PC-3 (cell line): Measurements from ENCODE around the gene C5orf58. TPM values are rescaled to one million over a fixed set of nuclear protein-coding genes. Genes with fewer than 3 reads are reported as not detected.

Source experiments
- ATAC-seq: fragments of 200-7000 bp; cut with Tn5 transposase; 2 replicates; pipeline ENCODE4 v1.9.1; 2020; ENCODE audit warnings: mild to moderate bottlenecking, moderate library complexity
- BruUV-seq: library from RNA; stranded (reverse); fragments of 400-500 nt; replicated peaks from 2 replicates; lab custom pipeline; 2021; lab: Mats Ljungman, UMichigan
- CTCF ChIA-PET: fragments of 300-600 bp; sonication (Branson Sonifier 250); formaldehyde crosslinking; loops from one replicate; lab custom pipeline; 2022; ENCODE audit warnings: antibody characterized with exemption; lab: Charles Lee
- POLR2A ChIA-PET: fragments of 300-600 bp; sonication (Branson Sonifier 250); formaldehyde crosslinking; loops from one replicate; lab custom pipeline; 2022; ENCODE audit warnings: antibody characterized with exemption; ENCODE audit not compliant: unreplicated experiment; lab: Charles Lee
- DNase-seq: peaks from one replicate; pipeline ENCODE4 v3.0.0-alpha.2; 2015
- H2AFZ ChIP-seq: fragments of 300-600 bp; sonication (generic); 2 replicates; pipeline ENCODE4 v1.6.0; 2016; ENCODE audit warnings: antibody characterized with exemption, low read length
- H3F3A ChIP-seq: fragments of 300-600 bp; sonication (generic); one replicate; pipeline ENCODE4 v1.6.0; 2017; ENCODE audit warnings: antibody characterized with exemption, low read length, control low read depth, mild to moderate bottlenecking; ENCODE audit not compliant: unreplicated experiment
- H3K27ac ChIP-seq: fragments of 300-600 bp; sonication (generic); 2 replicates; pipeline ENCODE4 v1.5.1; 2016; ENCODE audit warnings: mild to moderate bottlenecking, low read length
- H3K27me3 ChIP-seq: fragments of 300-600 bp; sonication (generic); 2 replicates; pipeline ENCODE4 v1.6.1; 2016; ENCODE audit warnings: low read length, mixed read lengths
- H3K36me3 ChIP-seq: fragments of 300-600 bp; sonication (generic); 2 replicates; pipeline ENCODE4 v1.6.1; 2016; ENCODE audit warnings: low read depth, mixed run types, low read length, mixed read lengths
- H3K4me1 ChIP-seq: fragments of 300-600 bp; sonication (generic); 2 replicates; pipeline ENCODE4 v1.5.1; 2016; ENCODE audit warnings: low read length; ENCODE audit not compliant: insufficient read depth
- H3K4me2 ChIP-seq: fragments of 300-600 bp; sonication (generic); 2 replicates; pipeline ENCODE4 v1.6.0; 2016; ENCODE audit warnings: low read length
- H3K4me3 ChIP-seq: fragments of 300-600 bp; sonication (generic); 2 replicates; pipeline ENCODE4 v1.5.1; 2016; ENCODE audit warnings: mild to moderate bottlenecking, low read length, mixed read lengths
- H3K79me2 ChIP-seq: fragments of 300-600 bp; sonication (generic); 2 replicates; pipeline ENCODE4 v1.6.1; 2017; ENCODE audit warnings: low read length, mixed read lengths
- H3K9ac ChIP-seq: fragments of 300-600 bp; sonication (generic); 2 replicates; pipeline ENCODE4 v1.6.0; 2016; ENCODE audit warnings: mild to moderate bottlenecking, low read length
- H3K9me2 ChIP-seq: fragments of 300-600 bp; sonication (generic); replicated peaks from 2 replicates; pipeline ENCODE4 v1.6.1; 2016; ENCODE audit warnings: mixed run types, low read length, mixed read lengths
- H3K9me3 ChIP-seq: fragments of 300-600 bp; sonication (generic); 2 replicates; pipeline ENCODE4 v1.6.1; 2016; ENCODE audit warnings: low read length, mixed read lengths
- H4K20me1 ChIP-seq: fragments of 300-600 bp; sonication (generic); 2 replicates; pipeline ENCODE4 v1.6.1; 2016; ENCODE audit warnings: low read length, mixed read lengths
- EZH2 ChIP-seq: fragments of 300-600 bp; sonication (generic); IDR thresholded peaks from one replicate; pipeline ENCODE4 v1.6.1; 2017; ENCODE audit warnings: antibody characterized with exemption, mild to moderate bottlenecking, low read length; ENCODE audit not compliant: unreplicated experiment
- EZH2phosphoT487 ChIP-seq: fragments of 300-600 bp; sonication (generic); IDR thresholded peaks from 2 replicates; pipeline ENCODE4 v1.6.1; 2018; ENCODE audit warnings: mild to moderate bottlenecking, antibody characterized with exemption, low read length, borderline replicate concordance
- intact Hi-C: fragments of 100-400 bp; cut with micrococcal nuclease; formaldehyde crosslinking; loops from 2 replicates; pipeline ENCODE4 v1.9.0; 2023
- total RNA-seq: library from RNA; depleted of rRNA; stranded (reverse); fragments of >200 nt; gene quantifications from 2 replicates; pipeline ENCODE4 v1.2.3, GENCODE V29; 2014
- TF ChIP-seq, protein P1 (sequence below): fragments of 300-600 bp; sonication (generic); conservative IDR thresholded peaks from 2 replicates; pipeline ENCODE4 v1.5.1; 2017; ENCODE audit warnings: antibody characterized with exemption, low read depth, mild to moderate bottlenecking, low read length

The C5orf58 gene
- total RNA-seq, 1 experiment from 2014 or later, result not detected

DNA sequence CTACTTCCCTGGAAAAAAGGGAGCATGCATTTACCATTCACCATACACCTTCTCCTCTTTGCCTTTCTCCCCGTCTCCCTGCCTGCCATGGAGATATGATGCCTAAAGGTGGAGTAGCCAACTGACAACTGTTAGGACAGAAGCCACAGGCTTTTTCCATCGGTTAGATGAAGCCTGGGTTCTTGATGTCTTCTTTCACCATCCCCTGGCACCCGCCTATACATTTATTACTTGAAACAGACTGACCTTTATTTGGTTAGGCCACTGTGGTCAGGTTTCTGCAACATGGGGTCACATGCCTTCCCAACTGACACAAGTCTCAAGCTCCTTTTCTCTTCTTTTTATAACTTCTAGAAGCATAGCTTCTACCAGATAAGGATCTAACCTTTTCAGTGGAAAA, 57.7 kb downstream of the C5orf58 start:
- Histone ChIP-seq H3F3A (no peaks in the 10 kb centered on the region), H3K9me3 (no peaks in the 10 kb centered on the region), H3K27me3 (peaks cover 76% of the 10 kb centered on the region), H4K20me1 (no peaks in the 10 kb centered on the region), H3K27ac (no peak overlapping the region), H3K9ac (no peak overlapping the region), H3K4me1 (no peaks in the 10 kb centered on the region), H3K4me3 (no peak overlapping the region), H3K4me2 (no peak overlapping the region), H3K79me2 (no peaks in the 10 kb centered on the region), H3K9me2 (no peaks in the 10 kb centered on the region), H2AFZ (no peak overlapping the region), H3K36me3 (no peaks in the 10 kb centered on the region)
- ATAC-seq (no peak), DNase-seq (no peak)
- ChIA-PET CTCF (no interaction called here), POLR2A (no interaction called here)
- intact Hi-C loops, result no loop called here
- TF ChIP-seq EZH2phosphoT487 (no peak), EZH2 (no peak)
- TF ChIP-seq, protein P1, sequence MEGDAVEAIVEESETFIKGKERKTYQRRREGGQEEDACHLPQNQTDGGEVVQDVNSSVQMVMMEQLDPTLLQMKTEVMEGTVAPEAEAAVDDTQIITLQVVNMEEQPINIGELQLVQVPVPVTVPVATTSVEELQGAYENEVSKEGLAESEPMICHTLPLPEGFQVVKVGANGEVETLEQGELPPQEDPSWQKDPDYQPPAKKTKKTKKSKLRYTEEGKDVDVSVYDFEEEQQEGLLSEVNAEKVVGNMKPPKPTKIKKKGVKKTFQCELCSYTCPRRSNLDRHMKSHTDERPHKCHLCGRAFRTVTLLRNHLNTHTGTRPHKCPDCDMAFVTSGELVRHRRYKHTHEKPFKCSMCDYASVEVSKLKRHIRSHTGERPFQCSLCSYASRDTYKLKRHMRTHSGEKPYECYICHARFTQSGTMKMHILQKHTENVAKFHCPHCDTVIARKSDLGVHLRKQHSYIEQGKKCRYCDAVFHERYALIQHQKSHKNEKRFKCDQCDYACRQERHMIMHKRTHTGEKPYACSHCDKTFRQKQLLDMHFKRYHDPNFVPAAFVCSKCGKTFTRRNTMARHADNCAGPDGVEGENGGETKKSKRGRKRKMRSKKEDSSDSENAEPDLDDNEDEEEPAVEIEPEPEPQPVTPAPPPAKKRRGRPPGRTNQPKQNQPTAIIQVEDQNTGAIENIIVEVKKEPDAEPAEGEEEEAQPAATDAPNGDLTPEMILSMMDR, result no peak
- BruUV-seq, result no TSS peak

DNA sequence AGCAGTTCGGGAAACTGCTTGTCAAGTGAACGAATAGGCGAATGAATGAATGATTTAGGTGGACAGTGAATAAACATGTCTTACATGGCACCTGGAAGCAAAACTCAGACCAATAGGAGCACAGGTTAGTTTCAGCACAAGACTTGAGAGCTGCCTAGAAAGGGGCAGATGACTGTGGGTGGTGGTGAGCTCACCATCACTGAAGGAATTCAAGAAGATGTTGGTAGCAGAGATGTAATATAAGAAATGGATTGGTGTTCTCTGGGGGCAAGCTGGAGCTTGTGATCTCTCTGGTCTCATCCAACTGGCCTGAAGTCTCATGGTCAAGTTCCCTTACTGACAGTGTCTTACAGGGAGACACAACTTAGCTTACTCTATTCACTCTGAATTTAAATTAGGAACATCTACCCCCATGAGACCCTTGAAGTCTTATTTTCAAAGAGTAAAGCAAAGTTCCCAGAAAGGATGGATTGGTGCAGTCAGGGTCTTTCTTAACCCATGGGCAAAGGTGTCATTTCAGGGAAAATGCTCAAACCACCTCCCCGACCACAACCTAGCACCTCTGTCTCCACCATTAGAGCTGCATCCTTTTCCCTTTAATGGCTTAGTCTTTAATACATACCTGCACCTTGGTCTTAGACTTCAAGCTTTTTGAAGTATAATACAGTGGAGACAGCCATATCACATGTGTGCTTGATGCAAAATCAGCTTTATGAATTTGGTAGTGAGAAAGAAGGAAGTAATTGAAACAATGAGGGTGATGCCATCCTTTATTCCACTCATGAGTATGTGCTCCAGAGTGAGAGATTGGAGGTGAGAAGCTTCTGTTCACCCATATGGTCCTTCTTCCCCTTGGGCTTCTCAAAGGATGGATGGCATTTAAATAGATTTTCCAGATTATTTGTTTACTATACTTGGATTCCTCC, 59.7 kb downstream of the C5orf58 start:
- BruUV-seq, result no TSS peak
- H3K4me1 ChIP-seq, result no peaks in the 10 kb centered on the region
- DNase-seq (no peak), ATAC-seq (no peak)
- H3K9me3 ChIP-seq, result no peaks in the 10 kb centered on the region
- TF ChIP-seq EZH2phosphoT487 (no peak), EZH2 (no peak)
- TF ChIP-seq, protein P1, result no peak
- no peaks in the 10 kb centered on the region for H3K9me2 ChIP-seq
- CTCF ChIA-PET, result no interaction called here
- H3K27me3 ChIP-seq, result peaks cover 81% of the 10 kb centered on the region
- H2AFZ ChIP-seq, result no peak overlapping the region
- no peak overlapping the region for H3K4me2 ChIP-seq
- H3F3A ChIP-seq, result no peaks in the 10 kb centered on the region
- no peak overlapping the region for H3K4me3 ChIP-seq
- no peak overlapping the region for H3K27ac ChIP-seq
- no peak overlapping the region for H3K9ac ChIP-seq
- H4K20me1 ChIP-seq, result no peaks in the 10 kb centered on the region
- POLR2A ChIA-PET, result no interaction called here
- intact Hi-C loops, result no loop called here
- H3K36me3 ChIP-seq, result no peaks in the 10 kb centered on the region
- no peaks in the 10 kb centered on the region for H3K79me2 ChIP-seq

DNA sequence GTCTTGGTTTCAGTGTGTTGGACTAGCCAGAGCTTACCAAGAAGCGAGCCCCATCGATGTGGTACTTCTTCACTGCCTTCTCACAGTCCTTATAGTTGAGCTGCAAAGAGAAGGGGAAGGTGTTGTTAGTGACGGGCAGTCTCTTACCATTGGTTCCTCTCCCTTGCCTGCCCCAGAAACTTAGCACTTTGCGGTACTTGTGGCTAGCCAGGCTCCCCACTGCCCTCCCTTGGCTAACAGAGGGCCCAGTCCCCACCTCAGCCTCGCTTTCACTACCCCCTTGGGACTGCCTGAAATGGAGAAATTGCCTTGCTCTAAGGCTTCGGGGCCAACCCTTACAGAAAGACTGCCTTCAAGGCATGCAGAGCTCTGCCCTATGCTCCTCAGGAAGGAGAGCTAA, 60.5 kb downstream of the C5orf58 start:
- Histone ChIP-seq H3K4me1 (no peaks in the 10 kb centered on the region), H4K20me1 (no peaks in the 10 kb centered on the region), H2AFZ (no peak overlapping the region), H3F3A (no peaks in the 10 kb centered on the region), H3K27ac (no peak overlapping the region), H3K79me2 (no peaks in the 10 kb centered on the region), H3K9ac (no peak overlapping the region), H3K36me3 (no peaks in the 10 kb centered on the region), H3K4me2 (no peak overlapping the region), H3K9me3 (no peaks in the 10 kb centered on the region), H3K9me2 (no peaks in the 10 kb centered on the region), H3K27me3 (peaks cover 84% of the 10 kb centered on the region), H3K4me3 (no peak overlapping the region)
- DNase-seq (no peak), ATAC-seq (no peak)
- ChIA-PET CTCF (no interaction called here), POLR2A (no interaction called here)
- TF ChIP-seq EZH2 (no peak), EZH2phosphoT487 (no peak)
- TF ChIP-seq, protein P1, result no peak
- intact Hi-C loops, result no loop called here
- no TSS peak for BruUV-seq
